GM21367 (cell line): ENCODE data around the gene NKX1-2.
"Not testable (repeated sequence)": the region's sequence is repeated elsewhere in the genome, so short reads cannot be mapped to it uniquely, and the experiment has no call there.

Experiments
- ATAC-seq: cut with Tn5 transposase; IDR thresholded peaks from one replicate; pipeline ENCODE4 v1.9.1; 2021; ENCODE audit not compliant: unreplicated experiment

Gene NKX1-2

GRCh38 chr10:124453960-124454610 lies 4.2 kb upstream of the NKX1-2 start:
- ATAC-seq = no peak

- no peak for ATAC-seq
Measured at GRCh38 chr10:124451276-124451675, 1.4 kb upstream of the NKX1-2 start.

- ATAC-seq = no peak
Measured at GRCh38 chr10:124450783-124451057, 885 bp upstream of the NKX1-2 start.

GRCh38 chr10:124449170-124450011 lies 444 bp downstream of the NKX1-2 start:
- no peak for ATAC-seq

GRCh38 chr10:124448696-124449169 lies 1.1 kb downstream of the NKX1-2 start:
- no peak for ATAC-seq

- ATAC-seq = no peak
Measured at GRCh38 chr10:124447751-124448466, 1.9 kb downstream of the NKX1-2 start.

GRCh38 chr10:124446830-124447750 lies 2.7 kb downstream of the NKX1-2 start:
- no peak for ATAC-seq

GRCh38 chr10:124441694-124442093 lies 8.1 kb downstream of the NKX1-2 start:
- not testable (repeated sequence) for ATAC-seq

- ATAC-seq = peak; percentile 77
Measured at GRCh38 chr10:124436191-124436638, 13.6 kb downstream of the NKX1-2 start.

- ATAC-seq = not testable (repeated sequence)
Measured at GRCh38 chr10:124435683-124436082, 14.2 kb downstream of the NKX1-2 start.

GRCh38 chr10:124433461-124433860 lies 16.4 kb downstream of the NKX1-2 start:
- no peak for ATAC-seq

- no peak for ATAC-seq
Measured at GRCh38 chr10:124430077-124430476, 19.8 kb downstream of the NKX1-2 start.

- no peak for ATAC-seq
Measured at GRCh38 chr10:124429576-124429975, 20.3 kb downstream of the NKX1-2 start.

GRCh38 chr10:124428207-124428777 lies 21.5 kb downstream of the NKX1-2 start:
- no peak for ATAC-seq

GRCh38 chr10:124425227-124425962 lies 24.4 kb downstream of the NKX1-2 start:
- ATAC-seq = no peak

GRCh38 chr10:124423813-124424212 lies 26.0 kb downstream of the NKX1-2 start:
- no peak for ATAC-seq

- ATAC-seq = no peak
Measured at GRCh38 chr10:124422742-124423141, 27.1 kb downstream of the NKX1-2 start.

GRCh38 chr10:124420254-124420653 lies 29.6 kb downstream of the NKX1-2 start:
- no peak for ATAC-seq

- no peak for ATAC-seq
Measured at GRCh38 chr10:124419635-124420034, 30.2 kb downstream of the NKX1-2 start.
